Activated CD8-positive, alpha-beta T cell treated with anti-CD3 and anti-CD28 coated beads for 36 hours (primary cell): ENCODE results near the gene SNAI1. TPM values are rescaled to one million over a fixed set of nuclear protein-coding genes. Genes with fewer than 3 reads are reported as not detected.

ENCODE experiments used
- ATAC-seq: fragments of 200-7000 bp; cut with Tn5 transposase; one replicate; pipeline ENCODE4 v1.10.0; 2021; ENCODE audit warnings: mild to moderate bottlenecking, moderate library complexity
- CTCF ChIA-PET: fragments of 350-600 bp; sonication (Branson Sonifier 250); formaldehyde crosslinking; loops from one replicate; lab custom pipeline; 2021; ENCODE audit warnings: antibody characterized with exemption; lab: Charles Lee
- POLR2A ChIA-PET: fragments of 350-600 bp; sonication (Branson Sonifier 250); formaldehyde crosslinking; loops from one replicate; lab custom pipeline; 2021; ENCODE audit warnings: antibody characterized with exemption; lab: Charles Lee
- DNase-seq: peaks from one replicate; pipeline ENCODE4 v3.0.0-alpha.2; 2020
- H3K27ac Mint-ChIP-seq: one replicate; pipeline ENCODE4 v1.8.0; 2021; ENCODE audit warnings: mild to moderate bottlenecking, mixed read lengths
- H3K27me3 Mint-ChIP-seq: one replicate; pipeline ENCODE4 v1.8.0; 2021; ENCODE audit warnings: mixed read lengths
- H3K36me3 Mint-ChIP-seq: one replicate; pipeline ENCODE4 v1.8.0; 2021; ENCODE audit warnings: low read depth, mixed read lengths
- H3K4me1 Mint-ChIP-seq: one replicate; pipeline ENCODE4 v1.8.0; 2021; ENCODE audit warnings: low read depth, mixed read lengths
- H3K4me3 Mint-ChIP-seq: one replicate; pipeline ENCODE4 v1.8.0; 2021; ENCODE audit warnings: mild to moderate bottlenecking, moderate library complexity, mixed read lengths
- H3K9me3 Mint-ChIP-seq: one replicate; pipeline ENCODE4 v1.8.0; 2021; ENCODE audit warnings: mixed read lengths
- CTCF ChIP-seq: fragments of 200-600 bp; IDR thresholded peaks from one replicate; pipeline ENCODE4 v1.8.0; 2022; ENCODE audit warnings: antibody characterized with exemption, mild to moderate bottlenecking
- intact Hi-C: fragments of 100-400 bp; cut with micrococcal nuclease; formaldehyde crosslinking; loops from one replicate; pipeline ENCODE4 v1.10.0; 2022
- total RNA-seq, 2 experiments: library from RNA; stranded (reverse); gene quantifications; one replicate each; pipeline ENCODE4 v1.2.3, GENCODE V29; 2021

SNAI1 gene
- total RNA-seq, 2 experiments from 2014 or later = 0.90 to 1.4 TPM

DNA sequence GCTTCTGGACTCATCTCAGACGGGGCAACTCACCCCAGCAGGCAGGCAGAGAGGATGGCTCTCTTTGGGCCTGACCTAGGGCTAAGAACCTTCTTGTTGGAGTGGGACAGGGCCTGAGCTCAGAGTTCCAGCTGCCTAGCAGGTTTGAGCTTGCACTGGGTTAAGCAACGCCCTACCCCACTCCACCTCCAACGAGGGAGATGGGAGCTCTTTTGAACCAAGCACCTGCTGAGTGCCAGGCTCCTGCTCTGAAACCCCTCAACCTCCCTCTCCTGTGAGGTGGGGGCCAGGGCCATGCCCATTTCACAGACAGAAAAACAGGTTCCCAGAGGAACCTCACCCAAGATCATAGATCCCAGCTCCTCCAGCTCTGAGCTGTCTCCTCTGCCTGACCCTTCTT, 54.3 kb downstream of the SNAI1 start:
- Mint-ChIP-seq H3K4me3 (no peak overlapping the region), H3K36me3 (no peaks in the 10 kb centered on the region), H3K27ac (no peak overlapping the region), H3K4me1 (peaks cover 2% of the 10 kb centered on the region), H3K9me3 (no peaks in the 10 kb centered on the region), H3K27me3 (no peaks in the 10 kb centered on the region)
- no peak for ATAC-seq
- intact Hi-C loops = no loop called here
- no peak for TF ChIP-seq CTCF
- DNase-seq = no peak
- CTCF ChIA-PET = interaction anchor here (0.7 to 2.0 kb wide), 4 partner anchors 9 to 58 kb away, joined by 3 to 16 read pairs (median 4); no protein-coding TSS in a partner anchor
- POLR2A ChIA-PET = interaction anchor here (0.6 to 1.0 kb wide), 3 partner anchors 18 to 70 kb away, joined by 3 to 5 read pairs (median 3); no protein-coding TSS in a partner anchor

DNA sequence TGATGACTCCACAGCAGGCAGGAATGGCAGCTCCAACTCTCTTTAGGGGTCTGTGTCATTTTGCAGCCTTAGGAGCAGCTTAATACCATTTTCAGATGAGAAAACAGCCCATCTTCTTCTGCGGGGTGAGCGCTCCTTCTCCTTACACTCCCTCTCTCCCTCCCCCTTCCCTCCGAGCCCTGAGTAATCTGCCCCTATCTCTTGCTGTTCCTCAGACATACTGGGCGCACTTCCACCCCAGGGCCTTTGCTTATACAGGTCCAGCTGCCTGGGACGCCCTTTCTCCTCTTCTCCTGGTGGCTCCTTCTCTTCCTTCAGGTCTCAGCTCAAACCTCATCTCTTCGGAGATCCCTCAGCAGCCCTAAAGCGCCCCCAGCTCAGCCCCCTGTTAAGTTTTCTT, 54.8 kb downstream of the SNAI1 start:
- Mint-ChIP-seq H3K27ac (no peak overlapping the region), H3K27me3 (no peaks in the 10 kb centered on the region), H3K4me3 (no peak overlapping the region), H3K36me3 (no peaks in the 10 kb centered on the region), H3K4me1 (peaks cover 2% of the 10 kb centered on the region), H3K9me3 (no peaks in the 10 kb centered on the region)
- CTCF ChIA-PET = interaction anchor here (0.7 to 2.0 kb wide), 3 partner anchors 9 to 53 kb away, joined by 3 to 16 read pairs (median 4); no protein-coding TSS in a partner anchor
- ATAC-seq (no peak), DNase-seq (no peak)
- TF ChIP-seq CTCF = no peak
- POLR2A ChIA-PET = interaction anchor here (0.6 to 1.0 kb wide), 3 partner anchors 18 to 70 kb away, joined by 3 to 5 read pairs (median 3); no protein-coding TSS in a partner anchor
- intact Hi-C loops = no loop called here

DNA sequence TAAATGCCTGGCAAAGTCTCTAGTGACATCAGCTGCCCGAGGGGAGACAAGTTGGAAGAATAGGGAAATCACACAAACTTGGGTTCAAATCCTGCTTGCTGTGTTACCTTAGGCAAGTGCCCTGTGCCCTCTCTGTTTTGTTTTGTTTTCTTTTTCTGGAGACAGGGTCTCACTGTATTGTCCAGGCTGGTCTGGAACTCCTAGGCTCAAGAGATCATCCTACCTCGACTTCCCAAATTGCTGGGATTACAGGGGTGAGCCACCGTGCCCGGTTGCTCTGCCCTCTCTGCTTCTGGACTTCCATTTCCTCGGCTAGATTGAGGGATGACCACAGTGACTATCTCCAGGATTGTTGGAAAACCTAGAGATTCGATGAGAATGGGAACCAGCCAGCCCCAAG, 55.4 kb downstream of the SNAI1 start:
- intact Hi-C loops = no loop called here
- no peak for DNase-seq
- peaks cover 2% of the 10 kb centered on the region for H3K4me1 Mint-ChIP-seq
- ChIA-PET CTCF (interaction anchor here (1.1 kb wide), 1 partner anchor 33 kb away, joined by 4 read pairs; no protein-coding TSS in a partner anchor), POLR2A (no interaction called here)
- TF ChIP-seq CTCF = no peak
- H3K27ac Mint-ChIP-seq = no peak overlapping the region
- H3K36me3 Mint-ChIP-seq = no peaks in the 10 kb centered on the region
- no peaks in the 10 kb centered on the region for H3K9me3 Mint-ChIP-seq
- ATAC-seq = no peak
- H3K27me3 Mint-ChIP-seq = no peaks in the 10 kb centered on the region
- no peak overlapping the region for H3K4me3 Mint-ChIP-seq

Other genes starting within 250 kb of the SNAI1 start
- gene SLC9A8, start 170.2 kb upstream of the SNAI1 start, total RNA-seq = 10 to 100 TPM in 1 of 2 experiments, 1 to 10 TPM in 1; 9.4 to 11.3 TPM
- gene SPATA2, start 67.5 kb upstream of the SNAI1 start, total RNA-seq = 1 to 10 TPM; 6.2 to 7.4 TPM
- 10 to 100 TPM; 68.4 to 70.5 TPM for gene RNF114, start 46.6 kb upstream of the SNAI1 start, total RNA-seq
- gene UBE2V1, start 130.2 kb downstream of the SNAI1 start, total RNA-seq = 100 to 1,000 TPM; 112 to 151 TPM
- gene PEDS1, start 170.7 kb downstream of the SNAI1 start, total RNA-seq = 10 to 100 TPM; 16.0 to 17.3 TPM
- gene CEBPB, start 207.8 kb downstream of the SNAI1 start, total RNA-seq = 10 to 100 TPM; 27.2 to 28.4 TPM